ENCODE data around the gene CNDP1.

CNDP1 gene

GRCh38 chr18:74579496-74580065 is 45.3 kb downstream of the CNDP1 start:
- TF ChIP-seq, protein P1, sequence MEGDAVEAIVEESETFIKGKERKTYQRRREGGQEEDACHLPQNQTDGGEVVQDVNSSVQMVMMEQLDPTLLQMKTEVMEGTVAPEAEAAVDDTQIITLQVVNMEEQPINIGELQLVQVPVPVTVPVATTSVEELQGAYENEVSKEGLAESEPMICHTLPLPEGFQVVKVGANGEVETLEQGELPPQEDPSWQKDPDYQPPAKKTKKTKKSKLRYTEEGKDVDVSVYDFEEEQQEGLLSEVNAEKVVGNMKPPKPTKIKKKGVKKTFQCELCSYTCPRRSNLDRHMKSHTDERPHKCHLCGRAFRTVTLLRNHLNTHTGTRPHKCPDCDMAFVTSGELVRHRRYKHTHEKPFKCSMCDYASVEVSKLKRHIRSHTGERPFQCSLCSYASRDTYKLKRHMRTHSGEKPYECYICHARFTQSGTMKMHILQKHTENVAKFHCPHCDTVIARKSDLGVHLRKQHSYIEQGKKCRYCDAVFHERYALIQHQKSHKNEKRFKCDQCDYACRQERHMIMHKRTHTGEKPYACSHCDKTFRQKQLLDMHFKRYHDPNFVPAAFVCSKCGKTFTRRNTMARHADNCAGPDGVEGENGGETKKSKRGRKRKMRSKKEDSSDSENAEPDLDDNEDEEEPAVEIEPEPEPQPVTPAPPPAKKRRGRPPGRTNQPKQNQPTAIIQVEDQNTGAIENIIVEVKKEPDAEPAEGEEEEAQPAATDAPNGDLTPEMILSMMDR (IDR thresholded peaks at IDR 0.05; ENCODE audit: low read length, missing control alignments) = no peak
- no peak for DNase-seq (ENCODE audit: low read depth)
- no peak overlapping the region for H3K4me3 ChIP-seq (replicated peaks; ENCODE audit: low read depth, low read length)

DNA sequence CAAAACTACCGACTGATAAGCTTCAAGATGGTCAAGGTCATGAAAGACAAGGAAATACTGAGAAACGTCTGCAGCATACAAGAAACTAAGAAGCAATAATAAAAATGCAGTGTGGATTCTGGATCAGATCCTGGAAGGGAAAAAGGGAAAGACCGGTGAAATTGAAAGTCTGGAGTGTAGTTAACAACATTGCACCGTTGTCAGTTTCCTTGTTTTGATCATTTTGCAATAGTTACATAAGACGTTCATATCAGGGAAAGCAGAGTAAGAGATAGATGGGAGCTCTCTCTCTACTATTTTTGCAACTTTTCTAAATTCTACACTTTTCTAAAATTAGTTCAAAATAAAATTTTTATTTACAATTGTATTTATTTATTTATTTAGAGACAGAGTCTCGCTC is 48.3 kb downstream of the CNDP1 start:
- DNase-seq (ENCODE audit: low read depth) = no peak
- no peak overlapping the region for H3K4me3 ChIP-seq (replicated peaks; ENCODE audit: low read depth, low read length)
- TF ChIP-seq, protein P1 (IDR thresholded peaks at IDR 0.05; ENCODE audit: low read length, missing control alignments) = no peak

- TF ChIP-seq, protein P1 (IDR thresholded peaks at IDR 0.05; ENCODE audit: low read length, missing control alignments) = no peak
- no peak for DNase-seq (ENCODE audit: low read depth)
- no peak overlapping the region for H3K4me3 ChIP-seq (replicated peaks; ENCODE audit: low read depth, low read length)
Measured at GRCh38 chr18:74587441-74587840, 53.1 kb downstream of the CNDP1 start.

GRCh38 chr18:74589021-74589420 is 54.7 kb downstream of the CNDP1 start:
- TF ChIP-seq, protein P1 (IDR thresholded peaks at IDR 0.05; ENCODE audit: low read length, missing control alignments) = no peak
- DNase-seq (ENCODE audit: low read depth) = no peak
- no peak overlapping the region for H3K4me3 ChIP-seq (replicated peaks; ENCODE audit: low read depth, low read length)

DNA sequence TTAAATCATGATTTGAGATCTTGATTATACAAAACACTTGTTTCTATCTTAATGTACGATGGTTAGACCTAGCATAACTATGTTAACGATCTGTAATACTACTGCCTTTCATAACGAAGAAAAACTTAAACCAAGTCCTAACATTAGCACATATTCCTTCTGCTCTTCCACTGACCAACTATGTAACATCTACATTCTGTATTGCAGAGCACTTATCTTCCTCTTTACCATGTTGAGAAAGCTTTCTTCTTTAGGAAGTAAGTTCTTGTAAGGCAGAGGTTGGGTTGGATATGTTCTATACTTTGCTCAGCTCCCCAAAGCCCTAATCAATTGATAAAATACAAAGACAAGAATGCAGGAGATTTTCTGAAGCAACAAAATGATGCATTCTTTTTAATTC is 55.5 kb downstream of the CNDP1 start:
- TF ChIP-seq, protein P1 (IDR thresholded peaks at IDR 0.05; ENCODE audit: low read length, missing control alignments) = no peak
- H3K4me3 ChIP-seq (replicated peaks; ENCODE audit: low read depth, low read length) = no peak overlapping the region
- DNase-seq (ENCODE audit: low read depth) = no peak

DNA sequence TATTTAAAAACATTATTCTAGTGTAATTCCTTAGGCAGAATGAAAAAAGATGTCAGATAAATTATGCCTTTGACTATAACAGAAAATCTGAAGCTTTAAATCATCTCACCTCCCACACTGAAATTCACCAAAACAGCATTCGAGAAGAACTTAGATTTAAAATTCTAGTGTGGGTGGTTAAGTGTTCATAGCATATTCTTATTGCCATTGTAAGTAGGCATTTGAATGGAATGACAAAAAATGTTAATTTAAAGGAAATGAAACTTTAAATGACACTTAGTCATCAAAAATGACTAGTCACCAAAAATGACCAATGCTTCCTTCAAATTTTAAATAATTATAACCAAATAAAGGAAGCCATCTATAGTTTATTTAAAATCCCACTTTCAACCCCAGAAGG is 56.4 kb downstream of the CNDP1 start:
- no peak for DNase-seq (ENCODE audit: low read depth)
- H3K4me3 ChIP-seq (replicated peaks; ENCODE audit: low read depth, low read length) = no peak overlapping the region
- TF ChIP-seq, protein P1 (IDR thresholded peaks at IDR 0.05; ENCODE audit: low read length, missing control alignments) = no peak

DNA sequence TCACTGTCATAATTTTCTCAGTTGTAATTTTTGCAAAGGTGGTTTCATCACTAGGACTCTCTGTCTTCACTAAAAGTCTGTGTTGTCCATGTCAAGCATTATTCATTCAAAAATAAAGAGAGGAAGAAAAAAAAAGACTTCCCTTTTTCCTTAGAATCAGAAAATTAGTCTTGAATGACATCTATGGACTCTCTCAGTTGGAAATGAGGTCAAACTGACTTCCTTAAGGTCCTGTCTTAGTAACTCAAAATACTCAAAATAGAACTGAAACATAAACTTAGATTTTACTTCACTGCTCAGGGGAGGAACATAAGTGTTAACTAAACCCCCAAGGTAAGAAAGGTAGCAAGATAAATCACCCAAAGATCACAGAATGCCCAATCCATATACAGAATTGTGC is 61.1 kb downstream of the CNDP1 start:
- H3K4me3 ChIP-seq (replicated peaks; ENCODE audit: low read depth, low read length) = no peak overlapping the region
- DNase-seq (ENCODE audit: low read depth) = no peak
- TF ChIP-seq, protein P1 (IDR thresholded peaks at IDR 0.05; ENCODE audit: low read length, missing control alignments) = no peak
